DOHH2 (cell line): ENCODE data around the gene TRIM28.

Experiments used
- H3F3A ChIP-seq: fragments of 200-600 bp; sonication (generic), shearing (Covaris generic); 2 replicates; pipeline ENCODE4 v1.6.0; 2016; ENCODE audit warnings: antibody characterized with exemption, mild to moderate bottlenecking; ENCODE audit not compliant: control insufficient read depth, insufficient read depth
- H3K27ac ChIP-seq: fragments of 200-600 bp; sonication (generic); 2 replicates; pipeline ENCODE4 v1.5.1; 2014; ENCODE audit warnings: low read depth, mild to moderate bottlenecking, low read length, moderate library complexity
- H3K27me3 ChIP-seq: fragments of 200-600 bp; sonication (generic); 2 replicates; pipeline ENCODE4 v1.6.1; 2014; ENCODE audit warnings: mild to moderate bottlenecking, low read length, mixed read lengths; ENCODE audit not compliant: control insufficient read depth
- H3K36me3 ChIP-seq: fragments of 200-600 bp; sonication (generic); 2 replicates; pipeline ENCODE4 v1.6.1; 2014; ENCODE audit warnings: mild to moderate bottlenecking, low read length, moderate library complexity, mixed read lengths; ENCODE audit not compliant: control insufficient read depth
- H3K4me1 ChIP-seq: fragments of 200-600 bp; sonication (generic); 2 replicates; pipeline ENCODE4 v1.6.1; 2014; ENCODE audit warnings: mild to moderate bottlenecking, low read length, mixed read lengths; ENCODE audit not compliant: control insufficient read depth
- H3K4me2 ChIP-seq: fragments of 200-600 bp; sonication (generic); 2 replicates; pipeline ENCODE4 v1.6.0; 2014; ENCODE audit warnings: mild to moderate bottlenecking, low read length, moderate library complexity
- H3K4me3 ChIP-seq: fragments of 200-600 bp; sonication (generic); 2 replicates; pipeline ENCODE4 v1.5.1; 2014; ENCODE audit warnings: mild to moderate bottlenecking, low read length, mixed read lengths
- H3K79me2 ChIP-seq: fragments of 200-600 bp; sonication (generic); 2 replicates; pipeline ENCODE4 v1.6.1; 2014; ENCODE audit warnings: mild to moderate bottlenecking, low read length, mixed read lengths; ENCODE audit not compliant: control insufficient read depth
- H3K9me2 ChIP-seq: fragments of 200-600 bp; sonication (generic); replicated peaks from 2 replicates; pipeline ENCODE4 v1.6.1; 2014; ENCODE audit warnings: mild to moderate bottlenecking, low read length, mixed read lengths; ENCODE audit not compliant: control insufficient read depth
- H3K9me3 ChIP-seq: fragments of 200-600 bp; sonication (generic); 2 replicates; pipeline ENCODE4 v1.6.1; 2014; ENCODE audit warnings: antibody characterized with exemption, low read length, mixed read lengths; ENCODE audit not compliant: control insufficient read depth, insufficient read depth
- H4K20me1 ChIP-seq: fragments of 200-600 bp; sonication (generic); 2 replicates; pipeline ENCODE4 v1.6.0; 2014; ENCODE audit warnings: low read depth, mild to moderate bottlenecking, antibody characterized with exemption, low read length, moderate library complexity; ENCODE audit not compliant: control insufficient read depth, insufficient read depth
- CTCF ChIP-seq: fragments of 200-600 bp; sonication (generic); IDR thresholded peaks from one replicate; pipeline ENCODE4 v1.5.1; 2014; ENCODE audit warnings: antibody characterized with exemption, mild to moderate bottlenecking, low read depth, low read length; ENCODE audit not compliant: poor library complexity, severe bottlenecking
- EZH2phosphoT487 ChIP-seq: fragments of 200-600 bp; sonication (generic); IDR thresholded peaks from 2 replicates; pipeline ENCODE4 v1.6.1; 2017; ENCODE audit warnings: borderline replicate concordance, mild to moderate bottlenecking, antibody characterized with exemption, low read length, moderate library complexity, mixed read lengths

TRIM28 gene

GRCh38 chr19:58569191-58569942 is 25.5 kb downstream of the TRIM28 start:
- Histone ChIP-seq H3K27ac (no peak overlapping the region), H4K20me1 (no peaks in the 10 kb centered on the region), H3F3A (peaks cover 12% of the 10 kb centered on the region), H3K4me2 (no peak overlapping the region), H3K36me3 (peaks cover 24% of the 10 kb centered on the region), H3K4me3 (no peak overlapping the region), H3K27me3 (no peaks in the 10 kb centered on the region), H3K79me2 (peaks cover 6% of the 10 kb centered on the region), H3K4me1 (peaks cover 17% of the 10 kb centered on the region), H3K9me3 (no peaks in the 10 kb centered on the region), H3K9me2 (no peaks in the 10 kb centered on the region)
- no peak for TF ChIP-seq EZH2phosphoT487
- TF ChIP-seq CTCF, result no peak

DNA sequence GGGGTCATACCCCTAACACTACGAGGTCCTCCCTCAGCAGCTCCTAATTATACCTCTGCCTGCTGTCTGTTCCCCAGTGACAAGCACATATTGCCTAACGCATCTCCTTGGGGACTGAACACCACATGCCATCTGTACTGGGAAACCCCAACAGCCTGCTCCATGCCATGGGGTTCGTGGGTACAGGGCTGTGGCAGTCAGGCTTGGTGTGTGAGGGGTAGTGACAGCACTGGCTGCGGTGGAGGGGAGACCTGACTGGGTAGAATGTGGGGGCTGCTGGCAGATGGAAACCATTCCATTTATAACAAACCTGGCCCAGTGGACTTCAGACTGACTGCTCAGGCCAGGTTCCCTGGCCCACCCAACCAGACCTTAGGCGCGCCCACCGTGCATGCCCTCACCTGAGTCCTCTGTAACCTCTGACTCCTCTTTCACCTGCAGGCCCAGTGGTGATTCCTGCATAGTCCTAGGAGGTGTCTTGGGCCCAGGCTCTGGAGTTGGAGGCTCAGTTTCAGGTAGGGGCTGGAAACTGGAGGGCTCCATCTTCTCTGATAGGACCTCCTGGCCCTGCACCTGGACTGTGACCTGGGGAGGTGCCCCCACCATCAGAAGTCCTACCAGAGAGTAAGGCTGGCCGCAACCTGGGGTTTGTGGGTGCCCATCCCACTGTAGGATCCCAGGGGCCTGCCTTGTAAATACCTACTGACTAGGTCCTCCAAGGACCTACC is 26.2 kb downstream of the TRIM28 start:
- Histone ChIP-seq H3F3A (peaks cover 9% of the 10 kb centered on the region), H4K20me1 (no peaks in the 10 kb centered on the region), H3K36me3 (peaks cover 24% of the 10 kb centered on the region), H3K4me3 (no peak overlapping the region), H3K9me2 (no peaks in the 10 kb centered on the region), H3K4me2 (no peak overlapping the region), H3K9me3 (no peaks in the 10 kb centered on the region), H3K4me1 (peaks cover 20% of the 10 kb centered on the region), H3K27me3 (no peaks in the 10 kb centered on the region), H3K79me2 (peaks cover 8% of the 10 kb centered on the region), H3K27ac (no peak overlapping the region)
- no peak for TF ChIP-seq CTCF
- no peak for TF ChIP-seq EZH2phosphoT487

GRCh38 chr19:58570770-58571574 is 27.1 kb downstream of the TRIM28 start:
- no peak for TF ChIP-seq CTCF
- TF ChIP-seq EZH2phosphoT487, result no peak
- H3K79me2 ChIP-seq, result peaks cover 13% of the 10 kb centered on the region
- peaks cover 24% of the 10 kb centered on the region for H3K36me3 ChIP-seq
- H3K27ac ChIP-seq, result no peak overlapping the region
- H4K20me1 ChIP-seq, result no peaks in the 10 kb centered on the region
- no peak overlapping the region; the same call in 1 of the 2 replicates for H3K4me2 ChIP-seq
- no peaks in the 10 kb centered on the region for H3K9me3 ChIP-seq
- peaks cover 22% of the 10 kb centered on the region for H3K4me1 ChIP-seq
- no peaks in the 10 kb centered on the region for H3K9me2 ChIP-seq
- H3F3A ChIP-seq, result peaks cover 9% of the 10 kb centered on the region
- no peak overlapping the region for H3K4me3 ChIP-seq
- H3K27me3 ChIP-seq, result no peaks in the 10 kb centered on the region
